GM10266 (cell line): ENCODE measurements around the gene POFUT1.
"Not testable (repeated sequence)": the region's sequence is repeated elsewhere in the genome, so short reads cannot be mapped to it uniquely, and the experiment has no call there.

ENCODE experiments used
- DNase-seq: peaks from one replicate; pipeline ENCODE4 v3.0.0; 2012; ENCODE audit errors: extremely low spot score
- TF ChIP-seq, protein P1 (sequence below): IDR thresholded peaks from 2 replicates; pipeline ENCODE4 v1.5.1; 2012; ENCODE audit warnings: mild to moderate bottlenecking, low read depth; ENCODE audit not compliant: control insufficient read depth, insufficient read depth; ENCODE audit errors: missing control alignments

The POFUT1 gene

DNA sequence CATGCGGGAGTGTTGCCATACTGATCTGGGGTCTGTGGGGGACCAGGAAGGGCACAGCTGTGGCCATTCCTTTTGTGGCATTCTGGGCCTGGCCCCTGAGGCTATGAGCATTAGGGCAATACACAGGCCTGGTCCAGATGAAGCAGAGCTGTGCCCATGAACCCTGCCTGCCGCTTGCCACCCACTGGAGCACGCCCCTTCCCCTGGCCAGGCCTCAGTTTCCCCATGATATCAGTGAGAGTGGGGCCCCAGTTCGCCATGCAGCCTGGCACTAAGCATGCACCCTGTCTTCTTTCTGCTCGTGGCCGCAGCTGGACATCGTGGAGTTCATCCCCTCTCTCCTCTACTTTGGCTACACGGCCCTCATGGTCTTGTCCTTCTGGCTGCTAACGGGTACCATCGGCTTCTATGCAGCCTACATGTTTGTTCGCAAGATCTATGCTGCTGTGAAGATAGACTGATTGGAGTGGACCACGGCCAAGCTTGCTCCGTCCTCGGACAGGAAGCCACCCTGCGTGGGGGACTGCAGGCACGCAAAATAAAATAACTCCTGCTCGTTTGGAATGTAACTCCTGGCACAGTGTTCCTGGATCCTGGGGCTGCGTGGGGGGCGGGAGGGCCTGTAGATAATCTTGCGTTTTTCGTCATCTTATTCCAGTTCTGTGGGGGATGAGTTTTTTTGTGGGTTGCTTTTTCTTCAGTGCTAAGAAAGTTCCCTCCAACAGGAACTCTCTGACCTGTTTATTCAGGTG lies 42.5 kb upstream of the POFUT1 start:
- TF ChIP-seq, protein P1, sequence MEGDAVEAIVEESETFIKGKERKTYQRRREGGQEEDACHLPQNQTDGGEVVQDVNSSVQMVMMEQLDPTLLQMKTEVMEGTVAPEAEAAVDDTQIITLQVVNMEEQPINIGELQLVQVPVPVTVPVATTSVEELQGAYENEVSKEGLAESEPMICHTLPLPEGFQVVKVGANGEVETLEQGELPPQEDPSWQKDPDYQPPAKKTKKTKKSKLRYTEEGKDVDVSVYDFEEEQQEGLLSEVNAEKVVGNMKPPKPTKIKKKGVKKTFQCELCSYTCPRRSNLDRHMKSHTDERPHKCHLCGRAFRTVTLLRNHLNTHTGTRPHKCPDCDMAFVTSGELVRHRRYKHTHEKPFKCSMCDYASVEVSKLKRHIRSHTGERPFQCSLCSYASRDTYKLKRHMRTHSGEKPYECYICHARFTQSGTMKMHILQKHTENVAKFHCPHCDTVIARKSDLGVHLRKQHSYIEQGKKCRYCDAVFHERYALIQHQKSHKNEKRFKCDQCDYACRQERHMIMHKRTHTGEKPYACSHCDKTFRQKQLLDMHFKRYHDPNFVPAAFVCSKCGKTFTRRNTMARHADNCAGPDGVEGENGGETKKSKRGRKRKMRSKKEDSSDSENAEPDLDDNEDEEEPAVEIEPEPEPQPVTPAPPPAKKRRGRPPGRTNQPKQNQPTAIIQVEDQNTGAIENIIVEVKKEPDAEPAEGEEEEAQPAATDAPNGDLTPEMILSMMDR: no peak
- DNase-seq: no peak

DNA sequence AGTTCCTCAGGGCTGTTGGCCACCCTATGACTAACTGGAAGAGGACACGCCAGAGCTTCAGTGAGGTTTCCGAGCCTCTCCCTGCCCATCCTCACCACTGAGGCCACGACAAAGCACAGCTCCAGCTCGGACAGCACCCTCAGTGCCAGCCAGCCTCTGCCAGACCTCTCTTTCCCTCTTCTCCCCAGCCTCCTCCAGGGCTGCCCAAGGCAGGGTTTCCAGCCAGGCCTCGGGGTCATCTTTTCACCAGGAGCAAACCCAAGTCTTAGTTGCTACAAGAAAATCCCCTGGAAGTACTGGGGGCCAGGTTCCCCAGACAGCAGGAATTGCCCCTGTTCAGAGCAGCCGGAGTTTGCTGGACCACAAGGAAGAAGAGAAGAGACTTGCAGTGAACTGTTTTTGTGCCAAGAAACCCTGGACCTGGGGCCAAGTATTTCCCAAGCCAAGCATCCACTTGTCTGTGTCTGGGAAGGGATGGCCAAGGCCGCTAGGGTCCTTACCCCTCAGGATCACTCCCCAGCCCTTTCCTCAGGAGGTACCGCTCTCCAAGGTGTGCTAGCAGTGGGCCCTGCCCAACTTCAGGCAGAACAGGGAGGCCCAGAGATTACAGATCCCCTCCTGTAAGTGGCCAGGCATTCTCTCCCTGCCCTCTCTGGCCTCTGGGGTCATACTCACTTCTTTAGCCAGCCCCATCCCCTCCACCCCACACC lies 41.7 kb upstream of the POFUT1 start:
- DNase-seq: no peak
- TF ChIP-seq, protein P1: no peak

GRCh38 chr20:32167552-32167951 lies 40.1 kb upstream of the POFUT1 start:
- no peak for DNase-seq

GRCh38 chr20:32168184-32168910 lies 39.3 kb upstream of the POFUT1 start:
- DNase-seq: no peak
- TF ChIP-seq, protein P1: no peak

More at GRCh38 chr20:32167552-32167951, 40.1 kb upstream of the POFUT1 start:
- TF ChIP-seq, protein P1: no peak

DNA sequence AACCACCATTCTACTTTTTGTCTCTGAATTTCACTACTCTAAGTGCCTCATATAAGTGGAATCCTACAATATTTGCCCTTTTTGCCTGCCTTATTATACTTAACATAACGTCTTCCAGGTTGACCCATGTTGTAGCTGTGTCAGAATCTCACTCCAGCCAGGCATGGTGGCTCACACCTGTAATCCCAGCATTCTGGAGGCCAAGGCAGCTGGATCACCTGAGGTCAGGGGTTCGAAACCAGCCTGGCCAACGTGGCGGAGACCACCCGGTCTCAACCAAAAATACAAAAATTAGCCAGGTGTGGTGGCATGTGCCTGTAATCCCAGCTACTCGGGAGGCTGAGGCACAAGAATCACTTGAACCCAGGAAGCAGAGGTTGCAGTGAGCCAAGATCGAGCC lies 30.0 kb upstream of the POFUT1 start:
- DNase-seq: not testable (repeated sequence)

DNA sequence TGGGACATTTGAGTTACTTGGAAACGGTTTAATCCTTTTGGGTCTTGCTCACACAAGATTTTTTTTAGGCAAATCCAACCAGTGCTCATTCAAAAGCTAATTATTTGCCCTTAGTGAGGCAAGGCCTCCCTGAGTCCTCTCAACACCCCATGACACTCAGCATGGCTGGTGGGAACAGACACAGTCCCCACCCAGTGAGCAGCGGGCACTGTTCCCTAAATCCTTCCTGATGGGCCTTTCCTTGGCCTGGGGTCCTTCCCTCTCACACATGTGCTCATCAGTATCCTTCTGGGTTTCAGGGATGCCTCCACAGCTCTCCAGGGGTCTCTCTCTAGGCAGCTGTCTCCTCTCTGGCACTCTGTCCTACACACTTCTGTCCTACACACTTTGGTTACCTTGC lies 28.2 kb upstream of the POFUT1 start:
- DNase-seq: no peak
- TF ChIP-seq, protein P1: no peak

DNA sequence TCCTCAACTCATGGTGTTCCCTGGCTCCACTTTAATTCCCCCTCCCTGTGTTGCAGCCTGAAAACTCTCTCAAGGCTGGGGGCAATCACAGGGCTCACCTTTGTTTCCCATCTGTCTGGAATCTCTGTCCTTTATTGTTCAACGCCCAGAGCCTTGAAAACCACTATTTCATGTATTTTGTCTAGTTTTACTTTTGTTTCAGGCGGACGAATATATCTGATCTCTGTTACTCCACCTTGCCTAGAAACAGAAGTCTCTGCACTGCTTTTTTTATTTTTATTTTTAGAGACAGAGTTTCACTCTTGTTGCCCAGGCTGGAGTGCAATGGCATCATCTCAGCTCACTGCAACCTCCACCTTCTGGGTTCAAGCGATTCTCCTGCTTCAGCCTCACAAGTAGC lies 27.7 kb upstream of the POFUT1 start:
- no peak for DNase-seq
- TF ChIP-seq, protein P1: no peak
